Choroid plexus epithelial cell (primary cell): ENCODE results near the gene NDUFA13.

Experiments used
- DNase-seq: peaks from one replicate; pipeline ENCODE4 v3.0.0-alpha.2; 2010; ENCODE audit warnings: low read depth
- H3K4me3 ChIP-seq: 2 replicates; pipeline ENCODE4 v1.5.1; 2011; ENCODE audit warnings: low read depth, mild to moderate bottlenecking, control low read depth, low read length, moderate library complexity
- TF ChIP-seq, protein P1 (sequence below): conservative IDR thresholded peaks from 2 replicates; pipeline ENCODE4 v1.5.1; 2011; ENCODE audit warnings: low read depth, mild to moderate bottlenecking, control low read depth, inconsistent platforms, low read length, moderate library complexity

The NDUFA13 gene

DNA sequence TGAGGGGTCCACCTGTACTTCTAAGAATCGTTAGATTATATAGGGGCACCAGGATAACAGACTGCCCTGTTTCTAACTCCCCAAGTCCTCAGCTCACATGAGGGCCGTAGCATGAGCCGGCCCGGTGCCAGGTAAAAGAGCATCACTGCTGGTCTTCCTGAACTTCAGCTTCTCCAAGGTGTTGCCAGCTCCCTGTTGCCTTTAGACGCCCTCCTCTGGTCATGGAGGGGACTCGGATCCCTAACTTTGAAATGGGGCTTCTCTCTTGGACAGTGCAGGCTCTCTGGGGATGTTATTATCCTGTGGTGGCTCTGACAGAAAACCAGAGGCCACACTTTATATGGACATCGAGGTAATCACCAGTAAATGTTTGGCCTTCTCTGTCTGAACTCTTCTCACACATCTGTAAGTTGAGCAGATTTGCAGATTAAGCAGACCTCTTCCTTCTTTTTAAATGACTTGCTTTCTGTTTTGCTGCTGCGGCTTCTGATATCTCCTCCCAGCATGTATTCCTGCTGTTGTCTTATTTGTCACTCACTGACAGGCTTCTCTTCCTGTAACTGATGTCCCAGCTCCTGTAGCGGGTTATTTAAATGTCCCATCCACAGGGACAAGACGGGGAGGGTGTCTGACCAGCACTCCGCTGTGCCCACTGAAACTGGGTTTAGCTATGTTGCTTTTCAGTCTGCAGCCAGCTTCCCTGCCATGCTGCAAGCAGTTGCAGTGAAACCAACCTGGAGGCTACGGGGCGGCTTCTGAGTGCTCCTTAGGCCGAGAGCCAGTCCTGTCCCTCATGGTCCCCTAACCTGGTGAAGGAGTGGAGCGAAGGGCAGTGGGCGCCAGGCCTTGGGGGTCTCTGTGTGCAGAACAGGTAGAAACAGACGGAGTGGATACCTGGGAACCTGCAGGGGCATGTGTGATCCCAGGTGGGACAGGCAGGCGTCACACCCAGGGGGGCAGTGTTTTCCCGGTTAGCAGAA lies 39.9 kb upstream of the NDUFA13 start:
- DNase-seq: peak; percentile 61
- TF ChIP-seq, protein P1, sequence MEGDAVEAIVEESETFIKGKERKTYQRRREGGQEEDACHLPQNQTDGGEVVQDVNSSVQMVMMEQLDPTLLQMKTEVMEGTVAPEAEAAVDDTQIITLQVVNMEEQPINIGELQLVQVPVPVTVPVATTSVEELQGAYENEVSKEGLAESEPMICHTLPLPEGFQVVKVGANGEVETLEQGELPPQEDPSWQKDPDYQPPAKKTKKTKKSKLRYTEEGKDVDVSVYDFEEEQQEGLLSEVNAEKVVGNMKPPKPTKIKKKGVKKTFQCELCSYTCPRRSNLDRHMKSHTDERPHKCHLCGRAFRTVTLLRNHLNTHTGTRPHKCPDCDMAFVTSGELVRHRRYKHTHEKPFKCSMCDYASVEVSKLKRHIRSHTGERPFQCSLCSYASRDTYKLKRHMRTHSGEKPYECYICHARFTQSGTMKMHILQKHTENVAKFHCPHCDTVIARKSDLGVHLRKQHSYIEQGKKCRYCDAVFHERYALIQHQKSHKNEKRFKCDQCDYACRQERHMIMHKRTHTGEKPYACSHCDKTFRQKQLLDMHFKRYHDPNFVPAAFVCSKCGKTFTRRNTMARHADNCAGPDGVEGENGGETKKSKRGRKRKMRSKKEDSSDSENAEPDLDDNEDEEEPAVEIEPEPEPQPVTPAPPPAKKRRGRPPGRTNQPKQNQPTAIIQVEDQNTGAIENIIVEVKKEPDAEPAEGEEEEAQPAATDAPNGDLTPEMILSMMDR: peak; percentile 75
- H3K4me3 ChIP-seq: no peak overlapping the region

DNA sequence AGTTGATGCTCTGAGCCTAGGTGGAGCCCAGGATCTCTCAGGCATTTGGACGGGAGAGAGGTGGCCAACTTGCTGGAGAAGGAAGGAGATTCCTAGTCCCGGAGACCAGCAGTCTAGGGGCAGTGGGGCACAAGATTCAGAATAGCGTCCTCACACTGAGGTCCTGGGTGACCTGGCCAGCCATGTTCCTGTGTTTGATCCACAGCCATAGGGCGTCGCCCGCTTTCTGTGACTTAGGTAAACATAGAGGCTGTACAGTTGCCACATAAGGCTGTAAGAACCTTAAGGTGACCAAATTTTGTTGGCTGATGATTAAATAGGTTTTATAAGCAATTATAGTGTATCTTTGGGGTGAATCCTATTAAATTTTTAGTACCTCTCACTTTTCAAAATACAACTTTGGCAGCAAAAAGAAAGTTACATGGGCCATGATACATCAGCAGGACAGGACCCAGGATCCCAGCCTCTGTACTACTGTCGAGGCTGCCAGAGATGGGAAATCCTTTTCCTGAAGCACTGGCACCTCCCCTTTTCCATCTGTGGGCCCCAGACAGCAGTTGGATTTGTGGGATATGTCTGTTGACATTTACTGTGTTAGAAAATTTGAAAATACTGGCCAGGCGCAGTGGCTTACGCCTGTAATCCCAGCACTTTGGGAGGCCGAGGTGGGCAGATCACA lies 38.2 kb upstream of the NDUFA13 start:
- TF ChIP-seq, protein P1: no peak
- H3K4me3 ChIP-seq: no peak overlapping the region
- DNase-seq: no peak

GRCh38 chr19:19480688-19481087 lies 35.3 kb upstream of the NDUFA13 start:
- no peak for DNase-seq
- H3K4me3 ChIP-seq: no peak overlapping the region
- TF ChIP-seq, protein P1: no peak

DNA sequence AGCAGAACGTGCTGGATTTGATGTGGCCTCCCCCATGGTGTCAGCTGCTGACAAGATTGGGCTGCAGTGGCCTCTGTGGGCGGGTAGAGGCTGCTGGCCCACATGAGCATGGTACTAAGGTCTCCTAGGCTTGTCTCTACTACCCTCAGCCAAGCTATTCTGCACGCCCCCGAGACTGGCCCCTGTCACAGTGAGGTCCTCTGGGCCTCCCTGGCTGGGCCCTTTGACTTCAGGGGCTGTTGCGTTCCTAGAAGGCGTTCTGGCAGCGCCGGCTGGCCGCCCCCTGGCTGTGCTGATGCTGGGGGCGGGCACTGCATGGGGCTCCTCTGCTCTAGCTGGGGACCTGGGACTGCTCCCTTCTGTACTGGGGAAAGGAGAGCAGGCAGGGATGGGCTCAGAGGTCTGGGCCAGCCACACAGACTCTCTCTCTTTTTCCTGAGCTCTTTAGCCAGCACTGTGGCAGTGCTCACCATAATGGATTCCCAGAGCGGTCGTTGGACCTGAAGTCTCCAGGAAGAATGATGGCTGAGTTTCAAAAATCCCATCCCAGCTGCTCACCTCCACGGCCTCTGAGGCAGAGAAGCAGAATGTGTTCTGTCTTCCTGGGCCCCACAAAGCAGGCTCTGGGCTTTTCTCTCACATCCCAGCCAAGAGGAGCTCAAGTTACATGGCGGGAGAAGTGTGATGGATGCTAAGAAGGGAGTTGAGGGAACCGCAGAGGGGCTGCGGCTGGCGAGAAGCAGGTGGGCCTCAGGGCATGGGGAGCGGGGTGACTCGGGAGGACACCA lies 33.0 kb upstream of the NDUFA13 start:
- no peak overlapping the region for H3K4me3 ChIP-seq
- DNase-seq: peak; percentile 57

DNA sequence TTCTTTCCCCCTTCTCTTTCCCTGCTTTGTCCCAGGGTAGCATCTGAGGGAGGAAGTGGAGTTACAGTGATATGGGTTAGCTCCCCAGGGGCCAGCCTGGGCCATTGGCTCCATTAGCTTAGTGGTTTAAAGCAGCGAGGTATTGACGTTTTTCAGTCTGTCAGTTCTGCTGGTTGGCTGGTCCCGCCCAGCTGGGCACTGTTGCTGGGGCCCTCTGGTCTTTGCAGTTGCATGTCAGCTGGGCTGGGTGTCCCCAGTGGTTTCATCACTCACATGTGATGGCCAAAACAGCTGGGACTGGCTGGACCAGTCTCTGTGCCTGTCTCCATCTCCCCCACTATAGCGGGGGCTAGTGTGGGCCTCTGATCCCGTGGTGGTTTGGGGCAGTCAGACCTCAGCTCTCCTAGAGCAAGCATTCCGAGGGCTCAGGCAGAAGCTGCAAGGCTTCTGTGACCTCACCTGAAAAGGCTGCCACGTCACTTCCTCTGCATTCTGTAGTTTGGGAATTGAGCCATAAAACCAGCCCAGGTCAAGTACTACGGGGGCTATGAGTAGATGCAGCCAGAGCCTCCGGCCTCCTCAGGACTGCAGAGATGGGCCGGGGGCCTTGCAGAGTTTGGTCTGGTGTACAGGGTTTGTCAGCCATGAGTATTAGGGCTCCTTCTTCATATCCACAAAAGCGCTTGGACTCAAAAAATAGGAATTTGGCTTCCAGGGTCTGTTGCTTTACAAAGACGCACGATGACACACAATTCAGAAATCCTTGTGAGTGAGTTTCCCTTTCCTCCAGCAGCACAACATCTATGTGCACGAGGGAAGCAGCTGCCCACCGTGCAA lies 30.6 kb upstream of the NDUFA13 start:
- TF ChIP-seq, protein P1: no peak
- peak; percentile 49 for DNase-seq
- no peak overlapping the region for H3K4me3 ChIP-seq

More for the DNA sequence above, 33.0 kb upstream of the NDUFA13 start:
- TF ChIP-seq, protein P1: no peak

DNA sequence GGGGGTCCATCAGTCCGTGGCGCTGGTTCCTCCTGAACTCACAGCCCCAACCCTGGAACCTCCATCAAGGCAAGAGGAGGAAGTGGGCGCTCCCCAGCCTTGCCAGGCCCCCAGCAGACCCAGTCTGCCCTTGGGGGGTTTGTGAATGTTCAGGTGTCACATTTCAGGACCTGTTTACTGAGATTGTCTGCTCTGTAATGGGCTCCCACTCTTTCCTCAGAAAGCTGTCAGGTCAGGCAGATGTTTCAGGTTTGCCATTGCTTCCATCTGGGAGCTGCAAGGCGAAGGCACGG lies 30.1 kb upstream of the NDUFA13 start:
- no peak for DNase-seq
- TF ChIP-seq, protein P1: no peak
- no peak overlapping the region for H3K4me3 ChIP-seq
